Omental fat pad (tissue), 4 donors: ENCODE measurements around the gene RRP8. TPM values are rescaled to one million over a fixed set of nuclear protein-coding genes. Genes with fewer than 3 reads are reported as not detected.

Experiments
- ATAC-seq: fragments of 150-250 bp; one replicate; pipeline ENCODE4 v1.9.1; 2016; ENCODE audit warnings: mild to moderate bottlenecking, moderate library complexity; ENCODE audit not compliant: low FRiP score
- DNase-seq: peaks from one replicate; pipeline ENCODE4 v3.0.0-alpha.2; 2019; ENCODE audit warnings: low spot score
- total RNA-seq, 4 donors: library from RNA; depleted of rRNA; stranded (reverse); fragments of >200 nt; gene quantifications; one replicate each; pipeline ENCODE4 v1.1.0, GENCODE V29; 2016
- TF ChIP-seq, protein P1 (sequence below), 3 donors: fragments of 450-650 bp; IDR thresholded peaks; one replicate each; pipeline ENCODE4 v1.5.1; 2016 to 2017; ENCODE audit warnings: antibody characterized with exemption in 3 of 3, mild to moderate bottlenecking in 3 of 3, moderate library complexity in 2 of 3

The RRP8 gene
- total RNA-seq, 4 donors from 2014 or later: 16.9 to 30.4 (median 19.3) TPM

- TF ChIP-seq, protein P1, sequence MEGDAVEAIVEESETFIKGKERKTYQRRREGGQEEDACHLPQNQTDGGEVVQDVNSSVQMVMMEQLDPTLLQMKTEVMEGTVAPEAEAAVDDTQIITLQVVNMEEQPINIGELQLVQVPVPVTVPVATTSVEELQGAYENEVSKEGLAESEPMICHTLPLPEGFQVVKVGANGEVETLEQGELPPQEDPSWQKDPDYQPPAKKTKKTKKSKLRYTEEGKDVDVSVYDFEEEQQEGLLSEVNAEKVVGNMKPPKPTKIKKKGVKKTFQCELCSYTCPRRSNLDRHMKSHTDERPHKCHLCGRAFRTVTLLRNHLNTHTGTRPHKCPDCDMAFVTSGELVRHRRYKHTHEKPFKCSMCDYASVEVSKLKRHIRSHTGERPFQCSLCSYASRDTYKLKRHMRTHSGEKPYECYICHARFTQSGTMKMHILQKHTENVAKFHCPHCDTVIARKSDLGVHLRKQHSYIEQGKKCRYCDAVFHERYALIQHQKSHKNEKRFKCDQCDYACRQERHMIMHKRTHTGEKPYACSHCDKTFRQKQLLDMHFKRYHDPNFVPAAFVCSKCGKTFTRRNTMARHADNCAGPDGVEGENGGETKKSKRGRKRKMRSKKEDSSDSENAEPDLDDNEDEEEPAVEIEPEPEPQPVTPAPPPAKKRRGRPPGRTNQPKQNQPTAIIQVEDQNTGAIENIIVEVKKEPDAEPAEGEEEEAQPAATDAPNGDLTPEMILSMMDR (IDR thresholded peaks at IDR 0.05): no peak
- DNase-seq (no peak), ATAC-seq (no peak)
Observed at GRCh38 chr11:6632116-6633073, 29.0 kb upstream of the RRP8 start.

DNA sequence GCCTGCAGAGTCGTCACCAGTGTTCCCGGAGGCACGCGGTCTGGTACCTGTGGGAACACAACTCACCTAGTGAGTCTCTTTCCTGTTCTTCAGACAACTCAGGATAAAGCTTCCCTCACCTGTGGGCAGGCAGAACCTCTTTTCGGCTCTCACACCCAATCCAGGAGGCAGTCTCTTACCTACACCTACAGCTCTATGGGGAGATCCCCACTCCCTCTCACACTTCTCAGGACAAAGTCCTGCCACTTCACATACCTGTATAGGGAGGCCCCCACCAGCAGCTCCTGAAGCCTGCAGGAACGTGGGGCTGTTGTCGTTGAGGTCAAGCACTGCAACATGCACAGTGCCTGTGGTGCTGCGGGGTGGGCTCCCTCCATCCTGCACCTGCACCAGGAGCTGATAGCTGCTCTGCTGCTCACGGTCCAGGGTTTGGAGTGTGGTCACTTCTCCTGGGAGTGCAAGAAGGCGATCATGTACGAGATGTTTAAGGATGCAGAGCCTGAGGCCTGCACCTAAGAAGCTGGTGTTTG lies 28.0 kb upstream of the RRP8 start:
- TF ChIP-seq, protein P1 (IDR thresholded peaks at IDR 0.05): no peak
- ATAC-seq (no peak), DNase-seq (no peak)

GRCh38 chr11:6630632-6631291 lies 27.3 kb upstream of the RRP8 start:
- DNase-seq: no peak
- no peak for ATAC-seq
- TF ChIP-seq, protein P1 (IDR thresholded peaks at IDR 0.05): no peak

GRCh38 chr11:6629892-6630631 lies 26.6 kb upstream of the RRP8 start:
- TF ChIP-seq, protein P1 (IDR thresholded peaks at IDR 0.05): no peak
- ATAC-seq (no peak), DNase-seq (no peak)

GRCh38 chr11:6629573-6629891 lies 26.1 kb upstream of the RRP8 start:
- ATAC-seq (no peak), DNase-seq (no peak)
- TF ChIP-seq, protein P1 (IDR thresholded peaks at IDR 0.05): no peak

GRCh38 chr11:6628526-6628925 lies 25.1 kb upstream of the RRP8 start:
- ATAC-seq: no peak
- TF ChIP-seq, protein P1 (IDR thresholded peaks at IDR 0.05): no peak
- no peak for DNase-seq
